Naive thymus-derived CD4-positive, alpha-beta T cell (primary cell): Measurements from ENCODE around the gene RABL2B. TPM values are rescaled to one million over a fixed set of nuclear protein-coding genes. Genes with fewer than 3 reads are reported as not detected.

Experiments
- ATAC-seq: fragments of 150-1000 bp; cut with Tn5 transposase; 2 replicates; pipeline ENCODE4 v1.10.0; 2021; ENCODE audit warnings: mild to moderate bottlenecking, moderate library complexity
- CTCF ChIA-PET: fragments of 350-600 bp; sonication (Branson Sonifier 250); formaldehyde crosslinking; loops from one replicate; lab custom pipeline; 2021; ENCODE audit warnings: antibody characterized with exemption; lab: Charles Lee
- POLR2A ChIA-PET: fragments of 350-600 bp; sonication (Branson Sonifier 250); formaldehyde crosslinking; loops from one replicate; lab custom pipeline; 2021; ENCODE audit warnings: antibody characterized with exemption, inconsistent platforms; lab: Charles Lee
- DNase-seq, 9 donors: peaks; one replicate each; pipeline versions ENCODE4 v3.0.0 to v3.0.0-alpha.2; 2020 to 2022; ENCODE audit warnings: mixed read lengths in 1 of 9
- H3K27ac ChIP-seq: one replicate; pipeline ENCODE4 v1.7.0; 2013; ENCODE audit warnings: mild to moderate bottlenecking, low read depth, low read length, moderate library complexity
- H3K27me3 ChIP-seq, 2 donors: one replicate each; pipeline ENCODE4 v1.7.0; 2013; ENCODE audit warnings: low read length in 2 of 2, mild to moderate bottlenecking in 2 of 2, moderate library complexity in 2 of 2; ENCODE audit not compliant: control insufficient read depth in 2 of 2, insufficient read depth in 2 of 2
- H3K36me3 ChIP-seq, 3 experiments: 1 replicate in 2 of 3; 2 replicates in 1 of 3; pipeline ENCODE4 v1.7.0; 2013; ENCODE audit warnings: low read length in 3 of 3, mild to moderate bottlenecking in 3 of 3, moderate library complexity in 1 of 3; ENCODE audit not compliant: insufficient read depth in 3 of 3, control insufficient read depth in 2 of 3
- H3K4me1 ChIP-seq, 2 donors: one replicate each; pipeline ENCODE4 v1.7.0; 2013; ENCODE audit warnings: low read length in 2 of 2, mild to moderate bottlenecking in 2 of 2, moderate library complexity in 1 of 2; ENCODE audit not compliant: control insufficient read depth in 2 of 2, insufficient read depth in 2 of 2
- H3K4me3 ChIP-seq: 2 replicates; pipeline ENCODE4 v1.7.0; 2013; ENCODE audit warnings: mild to moderate bottlenecking, low read length
- H3K9me3 ChIP-seq, 3 experiments: 1 replicate in 2 of 3; 2 replicates in 1 of 3; pipeline ENCODE4 v1.7.0; 2013; ENCODE audit warnings: low read length in 3 of 3; ENCODE audit not compliant: control insufficient read depth in 2 of 3
- H3K27ac Mint-ChIP-seq, 9 donors: one replicate each; pipeline ENCODE4 v1.8.0; 2020 to 2022; ENCODE audit warnings: mixed read lengths in 9 of 9, mild to moderate bottlenecking in 8 of 9, moderate library complexity in 5 of 9, inconsistent platforms in 2 of 9
- H3K27me3 Mint-ChIP-seq, 5 donors: one replicate each; pipeline ENCODE4 v1.8.0; 2021 to 2022; ENCODE audit warnings: mixed read lengths in 5 of 5, mild to moderate bottlenecking in 1 of 5
- H3K36me3 Mint-ChIP-seq, 5 donors: one replicate each; pipeline ENCODE4 v1.8.0; 2020 to 2022; ENCODE audit warnings: mixed read lengths in 5 of 5, mild to moderate bottlenecking in 3 of 5, inconsistent platforms in 1 of 5
- H3K4me1 Mint-ChIP-seq, 7 donors: one replicate each; pipeline ENCODE4 v1.8.0; 2020 to 2022; ENCODE audit warnings: mixed read lengths in 7 of 7, mild to moderate bottlenecking in 3 of 7, inconsistent platforms in 1 of 7
- H3K4me3 Mint-ChIP-seq, 10 donors: one replicate each; pipeline ENCODE4 v1.8.0; 2020 to 2022; ENCODE audit warnings: mild to moderate bottlenecking in 10 of 10, mixed read lengths in 10 of 10, moderate library complexity in 6 of 10, inconsistent platforms in 2 of 10
- H3K9me3 Mint-ChIP-seq, 11 donors: one replicate each; pipeline ENCODE4 v1.8.0; 2020 to 2022; ENCODE audit warnings: mixed read lengths in 11 of 11, mild to moderate bottlenecking in 4 of 11, inconsistent platforms in 1 of 11, moderate library complexity in 1 of 11
- intact Hi-C, 2 donors: fragments of 100-400 bp; cut with micrococcal nuclease; formaldehyde crosslinking; loops; one replicate each; pipeline ENCODE4 v1.15.1; 2023
- polyA plus RNA-seq, 2 donors: library from polyadenylated mRNA; unstranded; fragments of 300-500 nt; fragmentation: Illumina TruSeq; gene quantifications; one replicate each; pipeline ENCODE4 v1.2.3, GENCODE V29; 2021
- total RNA-seq, 6 experiments: library from RNA in 5 of 6; stranded (reverse) in 5 of 6; gene quantifications; 1 replicate in 5 of 6; 2 replicates in 1 of 6; pipeline ENCODE4 v1.2.3 and lab custom pipeline; 2021 to 2026

The RABL2B gene
- total and polyA plus RNA-seq, 7 experiments from 2014 or later = 24.3 to 81.7 (median 46.8) TPM

GRCh38 chr22:50729391-50730012 lies 53.9 kb downstream of the RABL2B start:
- intact Hi-C loops = no loop called here
- no peak overlapping the region for H3K4me3 ChIP-seq
- ChIA-PET POLR2A (no interaction called here), CTCF (no interaction called here)
- Mint-ChIP-seq H3K4me1 (peaks cover 0 to 9% (median 2%) of the 10 kb centered on the region in 7 donors), H3K36me3 (no peaks in the 10 kb centered on the region), H3K4me3 (no peak overlapping the region), H3K27ac (peak overlapping the region in 1 of 9 donors; percentile 30), H3K27me3 (no peaks in the 10 kb centered on the region), H3K9me3 (peaks cover 0 to 2% (median 0%) of the 10 kb centered on the region in 11 donors)
- no peaks in the 10 kb centered on the region for H3K9me3 ChIP-seq
- no peaks in the 10 kb centered on the region for H3K36me3 ChIP-seq
- DNase-seq = no peak
- no peaks in the 10 kb centered on the region for H3K27me3 ChIP-seq
- H3K4me1 ChIP-seq = no peaks in the 10 kb centered on the region
- no peak for ATAC-seq
- H3K27ac ChIP-seq = no peak overlapping the region

DNA sequence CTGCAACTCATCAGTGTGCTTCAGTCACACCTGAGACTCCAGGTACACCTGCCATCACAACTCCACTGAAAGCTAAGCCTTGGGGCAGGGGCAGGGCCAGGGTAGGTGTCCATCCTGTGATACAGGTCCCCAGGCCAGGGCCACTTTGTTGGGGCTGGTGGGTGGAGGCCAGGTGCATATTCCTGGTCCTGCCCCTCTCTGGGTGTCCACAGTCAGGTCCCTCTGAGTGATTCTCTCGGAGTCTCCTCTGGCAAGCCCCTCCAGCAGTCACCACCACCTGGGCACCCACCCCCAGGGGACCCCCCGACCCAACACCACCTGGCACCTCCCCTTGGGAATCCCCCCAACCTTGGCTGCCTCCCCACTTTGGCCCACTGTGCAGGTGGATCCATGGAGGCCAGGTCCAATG lies 54.9 kb downstream of the RABL2B start:
- H3K36me3 ChIP-seq = no peaks in the 10 kb centered on the region
- H3K4me1 ChIP-seq = no peaks in the 10 kb centered on the region
- H3K27me3 ChIP-seq = no peaks in the 10 kb centered on the region
- no peaks in the 10 kb centered on the region for H3K9me3 ChIP-seq
- CTCF ChIA-PET = no interaction called here
- Mint-ChIP-seq H3K36me3 (no peaks in the 10 kb centered on the region), H3K27me3 (no peaks in the 10 kb centered on the region), H3K27ac (no peak overlapping the region), H3K4me1 (peaks cover 0 to 9% (median 2%) of the 10 kb centered on the region in 7 donors), H3K4me3 (no peak overlapping the region), H3K9me3 (peaks cover 0 to 2% (median 0%) of the 10 kb centered on the region in 11 donors)
- no peak overlapping the region for H3K27ac ChIP-seq
- H3K4me3 ChIP-seq = no peak overlapping the region
- no peak for DNase-seq
- POLR2A ChIA-PET = no interaction called here
- ATAC-seq = no peak
- intact Hi-C loops = no loop called here

DNA sequence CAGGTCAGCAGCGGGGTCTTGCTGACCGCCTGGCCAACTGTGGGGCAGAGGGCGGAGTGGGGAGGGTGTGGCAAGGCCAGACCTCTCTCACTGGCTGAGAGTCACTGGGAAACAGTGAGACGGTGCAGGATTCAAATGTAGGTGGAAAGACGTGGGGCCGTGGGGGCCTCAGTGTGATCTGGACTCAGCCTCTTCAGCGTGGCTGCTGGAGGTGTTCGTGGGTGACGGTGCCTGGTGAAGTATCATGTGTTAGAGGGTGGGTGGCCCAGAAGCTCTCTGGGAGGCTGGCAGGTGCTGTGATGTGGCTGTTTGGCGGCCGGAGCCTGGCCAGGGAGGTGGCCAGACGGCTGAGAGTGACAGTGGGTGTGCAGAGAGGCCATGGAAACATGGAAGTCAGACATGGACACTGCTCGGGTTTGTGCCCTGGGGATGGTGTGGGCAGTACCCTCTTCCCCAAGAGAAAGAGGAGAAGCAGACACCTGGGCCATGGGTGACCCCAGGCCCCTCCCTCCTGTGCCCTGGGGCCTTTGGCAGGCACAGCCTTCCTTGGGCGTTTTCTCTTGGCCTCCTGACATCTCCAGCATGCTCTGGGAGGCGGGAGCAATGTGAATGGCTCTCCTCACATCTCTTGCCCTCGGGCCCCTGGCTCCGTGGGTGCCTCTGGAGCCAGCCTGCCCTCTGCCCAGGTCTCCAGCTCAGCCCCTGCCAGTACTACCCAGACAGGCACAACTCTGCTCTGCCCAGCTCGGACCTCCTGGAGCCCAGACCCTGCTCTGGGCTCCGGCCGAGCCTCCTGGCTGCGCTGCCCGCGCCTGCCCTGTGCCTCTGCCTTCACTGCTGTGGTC lies 55.5 kb downstream of the RABL2B start:
- Mint-ChIP-seq H3K27me3 (no peaks in the 10 kb centered on the region), H3K4me3 (no peak overlapping the region), H3K27ac (no peak overlapping the region), H3K36me3 (no peaks in the 10 kb centered on the region), H3K4me1 (peaks cover 0 to 8% (median 2%) of the 10 kb centered on the region in 7 donors), H3K9me3 (peaks cover 0 to 2% (median 0%) of the 10 kb centered on the region in 11 donors)
- no peaks in the 10 kb centered on the region for H3K4me1 ChIP-seq
- DNase-seq (no peak), ATAC-seq (no peak)
- ChIA-PET CTCF (no interaction called here), POLR2A (no interaction called here)
- H3K27me3 ChIP-seq = no peaks in the 10 kb centered on the region
- intact Hi-C loops = no loop called here
- H3K36me3 ChIP-seq = no peaks in the 10 kb centered on the region
- no peak overlapping the region for H3K4me3 ChIP-seq
- H3K9me3 ChIP-seq = no peaks in the 10 kb centered on the region
- no peak overlapping the region for H3K27ac ChIP-seq

- ATAC-seq (no peak), DNase-seq (no peak)
- H3K4me1 Mint-ChIP-seq = peaks cover 0 to 2% (median 0%) of the 10 kb centered on the region in 7 donors
- H3K27ac Mint-ChIP-seq = peak overlapping the region in 2 of 9 donors; percentile 36 to 56
- no peak overlapping the region for H3K4me3 Mint-ChIP-seq
- peaks cover 0 to 2% (median 0%) of the 10 kb centered on the region in 11 donors for H3K9me3 Mint-ChIP-seq
- CTCF ChIA-PET = no interaction called here
- H3K36me3 Mint-ChIP-seq = no peaks in the 10 kb centered on the region
- H3K27ac ChIP-seq = no peak overlapping the region
- no peaks in the 10 kb centered on the region for H3K9me3 ChIP-seq
- POLR2A ChIA-PET = no interaction called here
- no peaks in the 10 kb centered on the region for H3K36me3 ChIP-seq
- intact Hi-C loops = no loop called here
- H3K27me3 ChIP-seq = no peaks in the 10 kb centered on the region
- H3K4me3 ChIP-seq = no peak overlapping the region
- no peaks in the 10 kb centered on the region for H3K27me3 Mint-ChIP-seq
- no peaks in the 10 kb centered on the region for H3K4me1 ChIP-seq
Observed at GRCh38 chr22:50726643-50727340, 56.6 kb downstream of the RABL2B start.

DNA sequence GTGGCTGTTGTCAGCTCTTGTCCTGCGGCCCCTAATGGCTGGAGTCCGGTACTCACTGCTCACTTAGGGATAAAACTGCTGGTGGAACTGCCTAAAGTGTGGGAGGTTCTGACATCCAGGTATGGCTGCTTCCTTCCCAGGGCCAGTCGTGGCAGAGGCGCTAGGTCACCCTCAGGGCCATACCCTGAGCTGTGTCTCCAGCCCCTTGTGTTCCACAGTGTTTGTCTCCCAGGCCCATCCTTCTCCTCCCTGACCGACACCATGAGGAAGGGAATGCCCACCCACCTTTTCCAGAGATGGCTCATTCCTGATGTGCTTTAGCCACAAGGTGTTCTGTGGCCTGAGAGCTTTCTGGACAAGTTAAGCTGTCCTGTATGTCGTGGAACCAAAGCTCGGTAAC lies 57.8 kb downstream of the RABL2B start:
- Histone ChIP-seq H3K4me1 (no peaks in the 10 kb centered on the region), H3K36me3 (no peaks in the 10 kb centered on the region), H3K27ac (no peak overlapping the region), H3K4me3 (no peak overlapping the region), H3K9me3 (no peaks in the 10 kb centered on the region), H3K27me3 (no peaks in the 10 kb centered on the region)
- Mint-ChIP-seq H3K4me3 (no peak overlapping the region), H3K27ac (no peak overlapping the region), H3K36me3 (no peaks in the 10 kb centered on the region), H3K4me1 (peaks cover 0 to 2% (median 0%) of the 10 kb centered on the region in 7 donors), H3K9me3 (peaks cover 0 to 2% (median 0%) of the 10 kb centered on the region in 11 donors), H3K27me3 (no peaks in the 10 kb centered on the region)
- ChIA-PET CTCF (interaction anchor here (1.3 kb wide), 1 partner anchor 32 kb away, joined by 3 read pairs; no protein-coding TSS in a partner anchor), POLR2A (no interaction called here)
- DNase-seq = no peak
- ATAC-seq = no peak
- intact Hi-C loops = no loop called here

GRCh38 chr22:50724616-50725015 lies 58.8 kb downstream of the RABL2B start:
- Mint-ChIP-seq H3K27me3 (no peaks in the 10 kb centered on the region), H3K27ac (no peak overlapping the region)

More at GRCh38 chr22:50724616-50725015, 58.8 kb downstream of the RABL2B start:
- ATAC-seq = no peak
- Mint-ChIP-seq H3K4me1 (peaks cover 0 to 2% (median 0%) of the 10 kb centered on the region in 7 donors), H3K36me3 (no peaks in the 10 kb centered on the region), H3K4me3 (no peak overlapping the region), H3K9me3 (peaks cover 0 to 2% (median 0%) of the 10 kb centered on the region in 11 donors)
- no peaks in the 10 kb centered on the region for H3K36me3 ChIP-seq
- no peak overlapping the region for H3K4me3 ChIP-seq
- ChIA-PET CTCF (no interaction called here), POLR2A (no interaction called here)
- no peaks in the 10 kb centered on the region for H3K9me3 ChIP-seq
- no peaks in the 10 kb centered on the region for H3K4me1 ChIP-seq
- intact Hi-C loops = no loop called here
- no peak overlapping the region for H3K27ac ChIP-seq
- DNase-seq = no peak
- no peaks in the 10 kb centered on the region for H3K27me3 ChIP-seq
